ENCODE data around the gene PTPRR.

DNA sequence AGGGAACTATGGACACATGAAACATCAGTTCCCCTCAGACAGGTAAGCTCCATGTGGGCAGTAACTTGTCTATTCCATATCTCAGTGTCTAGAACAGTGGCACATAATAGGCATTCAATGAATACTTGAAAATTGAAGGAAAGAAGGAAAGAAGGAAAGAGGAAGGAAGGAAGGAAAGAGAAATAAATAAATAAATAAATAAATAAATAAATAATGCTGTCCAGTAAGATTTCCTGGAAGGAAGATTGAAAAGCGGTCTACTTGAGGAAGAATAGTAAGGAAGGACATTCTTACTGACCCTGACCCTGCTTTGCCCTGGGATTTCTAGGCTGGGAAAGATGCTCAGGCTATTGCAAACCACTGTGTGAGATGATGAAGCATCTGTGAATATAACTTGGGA lies 91.5 kb downstream of the PTPRR start:
- TF ChIP-seq, protein P1, sequence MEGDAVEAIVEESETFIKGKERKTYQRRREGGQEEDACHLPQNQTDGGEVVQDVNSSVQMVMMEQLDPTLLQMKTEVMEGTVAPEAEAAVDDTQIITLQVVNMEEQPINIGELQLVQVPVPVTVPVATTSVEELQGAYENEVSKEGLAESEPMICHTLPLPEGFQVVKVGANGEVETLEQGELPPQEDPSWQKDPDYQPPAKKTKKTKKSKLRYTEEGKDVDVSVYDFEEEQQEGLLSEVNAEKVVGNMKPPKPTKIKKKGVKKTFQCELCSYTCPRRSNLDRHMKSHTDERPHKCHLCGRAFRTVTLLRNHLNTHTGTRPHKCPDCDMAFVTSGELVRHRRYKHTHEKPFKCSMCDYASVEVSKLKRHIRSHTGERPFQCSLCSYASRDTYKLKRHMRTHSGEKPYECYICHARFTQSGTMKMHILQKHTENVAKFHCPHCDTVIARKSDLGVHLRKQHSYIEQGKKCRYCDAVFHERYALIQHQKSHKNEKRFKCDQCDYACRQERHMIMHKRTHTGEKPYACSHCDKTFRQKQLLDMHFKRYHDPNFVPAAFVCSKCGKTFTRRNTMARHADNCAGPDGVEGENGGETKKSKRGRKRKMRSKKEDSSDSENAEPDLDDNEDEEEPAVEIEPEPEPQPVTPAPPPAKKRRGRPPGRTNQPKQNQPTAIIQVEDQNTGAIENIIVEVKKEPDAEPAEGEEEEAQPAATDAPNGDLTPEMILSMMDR (IDR thresholded peaks at IDR 0.05), result no peak
- TF ChIP-seq POLR2A (IDR thresholded peaks at IDR 0.05), result no peak
